Measurements from ENCODE around the gene TTLL10.

Gene TTLL10

GRCh38 chr1:1171546-1172340, 1.9 kb upstream of the TTLL10 start:
- DNase-seq: no peak

- DNase-seq: no peak
Measured at GRCh38 chr1:1173061-1173792, 453 bp upstream of the TTLL10 start.

- DNase-seq: no peak
Measured at GRCh38 chr1:1175221-1176062, 1.8 kb downstream of the TTLL10 start.

GRCh38 chr1:1176063-1176761, 2.5 kb downstream of the TTLL10 start:
- DNase-seq: peak; percentile 15

GRCh38 chr1:1176931-1177330, 3.3 kb downstream of the TTLL10 start:
- DNase-seq: no peak

- DNase-seq: no peak
Measured at GRCh38 chr1:1177452-1178206, 3.9 kb downstream of the TTLL10 start.

- DNase-seq: no peak
Measured at GRCh38 chr1:1178794-1179331, 5.2 kb downstream of the TTLL10 start.

- DNase-seq: no peak
Measured at GRCh38 chr1:1179346-1179982, 5.8 kb downstream of the TTLL10 start.

- no peak for DNase-seq
Measured at GRCh38 chr1:1179983-1180861, 6.5 kb downstream of the TTLL10 start.

- DNase-seq: no peak
Measured at GRCh38 chr1:1181129-1181937, 7.7 kb downstream of the TTLL10 start.

- no peak for DNase-seq
Measured at GRCh38 chr1:1181938-1182410, 8.3 kb downstream of the TTLL10 start.

GRCh38 chr1:1182491-1183220, 9.0 kb downstream of the TTLL10 start:
- no peak for DNase-seq

GRCh38 chr1:1183221-1183747, 9.6 kb downstream of the TTLL10 start:
- no peak for DNase-seq

- DNase-seq: no peak
Measured at GRCh38 chr1:1183833-1184775, 10.4 kb downstream of the TTLL10 start.

GRCh38 chr1:1185101-1185765, 11.6 kb downstream of the TTLL10 start:
- no peak for DNase-seq

GRCh38 chr1:1187938-1188337, 14.3 kb downstream of the TTLL10 start:
- no peak for DNase-seq

Data from SHP77 treated with DMSO at 0.1 percent for 48 hours (cell line).